ENCODE measurements around the gene STRIP2.

STRIP2 gene

GRCh38 chr7:129535896-129536295, 101.7 kb downstream of the STRIP2 start:
- DNase-seq = no peak

DNA sequence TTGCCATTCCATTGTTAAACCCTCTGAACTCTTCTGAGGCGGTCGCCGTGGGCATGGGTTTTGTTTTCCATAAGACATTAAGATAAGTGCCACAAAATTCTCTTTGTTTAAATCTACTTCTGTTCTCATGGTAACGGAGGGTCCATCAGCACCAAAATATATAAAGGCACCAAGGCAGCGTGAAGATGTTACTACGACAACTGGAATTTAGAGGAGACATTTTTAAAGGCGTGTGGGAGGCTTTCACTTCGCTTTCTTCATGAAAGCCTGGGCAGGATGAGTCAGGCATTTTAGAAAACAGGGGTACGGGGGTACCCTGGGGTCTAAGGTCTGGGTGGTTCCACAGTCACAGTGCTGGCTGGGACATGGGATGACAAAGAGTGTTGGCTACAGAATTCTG, 102.1 kb downstream of the STRIP2 start:
- peak; percentile 8 for DNase-seq
